G401.6 (cell line): Measurements from ENCODE around the gene SLC2A13.
"Not testable (repeated sequence)": the region's sequence is repeated elsewhere in the genome, so short reads cannot be mapped to it uniquely, and the experiment has no call there.

Experiments
- FAIRE-seq: peaks from 2 replicates; lab custom pipeline; 2012; peaks lifted over from hg19 to GRCh38; lab: Jason Lieb, UNC

Gene SLC2A13

GRCh38 chr12:39866135-39866534, 239.7 kb downstream of the SLC2A13 start:
- FAIRE-seq: no peak

GRCh38 chr12:39860695-39861094, 245.2 kb downstream of the SLC2A13 start:
- no peak for FAIRE-seq

DNA sequence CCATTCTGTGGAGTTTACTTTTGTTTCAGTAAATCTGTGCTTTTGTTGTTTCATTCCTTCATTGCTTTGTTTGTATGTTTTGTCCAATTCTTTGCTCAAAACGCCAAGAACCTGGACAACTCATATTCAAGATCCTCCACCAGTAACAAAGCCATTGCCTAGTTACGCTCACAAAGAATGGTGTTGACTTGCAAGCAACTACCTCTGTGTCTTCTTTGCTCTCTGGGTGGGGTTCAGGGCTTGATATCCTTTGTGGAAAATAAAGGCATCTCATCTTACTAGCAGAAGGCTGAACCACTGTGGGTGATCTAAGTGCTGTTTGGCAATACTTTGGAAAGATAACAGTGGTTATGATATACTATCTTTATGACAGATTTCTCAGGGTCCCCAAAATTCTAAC, 252.9 kb downstream of the SLC2A13 start:
- no peak for FAIRE-seq

- no peak for FAIRE-seq
Observed at GRCh38 chr12:39852346-39852745, 253.5 kb downstream of the SLC2A13 start.

- not testable (repeated sequence) for FAIRE-seq
Observed at GRCh38 chr12:39848218-39848617, 257.7 kb downstream of the SLC2A13 start.

DNA sequence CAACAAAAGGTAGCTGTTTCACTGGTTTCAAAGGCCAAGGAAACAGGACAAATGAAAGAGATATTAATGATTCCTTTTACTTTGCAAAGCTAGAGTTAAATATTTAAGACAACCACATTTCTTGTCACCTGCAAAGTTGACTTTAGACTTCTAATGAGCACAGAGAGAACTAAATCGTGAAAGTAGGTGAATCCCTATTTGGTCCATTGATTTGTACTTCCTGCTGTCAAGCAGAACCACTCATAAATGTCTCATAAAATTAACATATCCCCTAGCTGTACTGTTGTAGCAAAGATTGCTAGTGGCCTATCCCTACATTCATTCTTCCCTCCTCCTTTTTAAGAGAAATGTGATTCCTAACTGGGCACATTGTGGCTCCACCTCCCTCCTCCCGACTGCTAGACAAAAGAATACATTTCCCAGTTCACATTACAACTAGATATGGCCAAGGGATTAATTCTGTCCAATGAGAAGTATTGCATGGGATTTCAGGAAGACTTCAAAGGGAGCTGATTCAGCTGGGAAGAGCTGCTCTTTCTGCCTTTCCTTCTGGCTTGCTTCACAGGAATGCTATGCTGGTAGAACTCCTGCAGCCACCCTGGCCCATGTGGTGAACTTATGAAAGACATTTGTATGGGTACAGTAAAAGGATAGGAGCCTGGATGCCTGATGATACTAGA, 258.8 kb downstream of the SLC2A13 start:
- no peak for FAIRE-seq

DNA sequence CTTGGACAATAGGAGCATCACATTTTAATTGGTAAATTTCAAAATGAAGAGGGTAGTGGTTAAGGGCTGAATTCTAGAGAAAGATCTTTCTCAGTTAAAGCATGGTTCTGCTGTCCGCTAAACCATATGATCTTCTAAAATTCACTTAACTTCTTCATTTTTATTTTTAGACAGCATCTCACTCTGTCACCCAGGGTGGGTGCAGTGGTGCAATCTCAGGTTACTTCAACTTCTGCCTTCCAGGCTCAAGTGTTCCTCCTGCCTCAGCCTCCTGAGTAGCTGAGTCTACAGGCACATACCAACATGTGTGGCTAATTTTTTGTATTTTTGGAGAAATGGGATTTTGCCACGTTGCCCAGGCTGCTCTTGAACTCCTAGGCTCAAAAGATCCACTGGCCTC, 259.6 kb downstream of the SLC2A13 start:
- no peak for FAIRE-seq

- no peak for FAIRE-seq
Observed at GRCh38 chr12:39840422-39840821, 265.5 kb downstream of the SLC2A13 start.

DNA sequence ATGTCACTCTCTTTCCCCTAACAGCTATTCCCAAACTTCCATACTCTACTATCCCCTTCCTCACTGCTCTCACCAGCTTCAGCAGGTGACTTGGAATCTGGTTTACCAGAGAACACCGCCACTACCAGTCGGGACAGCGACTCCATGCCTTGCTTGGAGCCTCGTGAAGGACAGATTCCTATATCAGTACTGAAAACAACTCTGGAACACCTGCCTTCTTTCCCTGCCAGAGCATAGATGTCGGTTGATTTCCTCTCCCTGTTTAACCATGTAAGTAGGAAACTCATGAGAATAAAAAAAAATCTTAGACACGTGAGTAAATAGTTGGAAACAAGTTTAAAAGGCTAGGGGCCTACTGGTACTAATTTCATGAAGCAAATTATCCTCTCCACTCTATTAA, 266.8 kb downstream of the SLC2A13 start:
- no peak for FAIRE-seq

DNA sequence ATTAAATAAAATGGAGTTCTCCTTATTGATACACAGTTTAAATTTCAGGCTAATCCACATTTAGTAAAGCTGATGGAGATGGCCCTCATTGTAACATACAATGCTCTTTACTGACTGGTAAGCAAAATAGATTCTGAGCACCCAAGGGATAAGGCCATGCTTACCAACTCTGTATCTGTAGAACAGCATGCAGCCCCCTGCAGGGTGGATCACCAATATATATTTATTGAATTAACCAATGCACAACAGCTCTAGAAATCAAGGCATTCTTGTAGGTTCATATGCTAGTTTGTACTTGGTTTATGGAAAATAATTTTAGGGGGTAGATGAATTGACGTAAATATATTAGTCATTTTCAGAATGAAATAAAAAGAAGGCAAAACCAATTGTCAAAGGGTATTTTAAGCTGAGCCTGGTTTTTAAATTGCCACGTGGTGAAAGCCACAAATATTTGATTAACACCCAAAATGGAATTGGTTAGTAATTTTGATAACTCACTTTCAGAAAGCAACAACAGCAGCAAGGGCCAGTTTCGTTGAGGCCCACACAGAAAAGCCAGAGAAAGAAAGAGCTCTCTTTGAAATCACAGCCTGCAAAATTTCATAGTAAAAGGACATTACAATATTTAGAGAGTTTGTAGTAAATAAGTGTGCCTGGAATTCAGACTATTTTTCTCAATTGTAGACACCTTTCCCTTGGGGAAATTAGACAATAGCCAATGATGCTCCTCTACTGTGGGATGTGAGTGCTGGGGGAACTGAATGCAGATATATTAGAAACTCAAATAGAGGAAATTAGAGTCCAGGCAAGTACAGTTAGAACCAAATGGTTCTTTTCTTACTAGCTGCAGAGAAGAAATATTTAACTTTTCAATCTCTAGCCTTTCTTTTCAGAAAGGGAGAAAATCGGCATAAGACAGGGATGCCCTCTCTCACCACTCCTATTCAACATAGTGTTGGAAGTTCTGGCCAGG, 270.1 kb downstream of the SLC2A13 start:
- no peak for FAIRE-seq

GRCh38 chr12:39831587-39832315, 274.1 kb downstream of the SLC2A13 start:
- FAIRE-seq: no peak

DNA sequence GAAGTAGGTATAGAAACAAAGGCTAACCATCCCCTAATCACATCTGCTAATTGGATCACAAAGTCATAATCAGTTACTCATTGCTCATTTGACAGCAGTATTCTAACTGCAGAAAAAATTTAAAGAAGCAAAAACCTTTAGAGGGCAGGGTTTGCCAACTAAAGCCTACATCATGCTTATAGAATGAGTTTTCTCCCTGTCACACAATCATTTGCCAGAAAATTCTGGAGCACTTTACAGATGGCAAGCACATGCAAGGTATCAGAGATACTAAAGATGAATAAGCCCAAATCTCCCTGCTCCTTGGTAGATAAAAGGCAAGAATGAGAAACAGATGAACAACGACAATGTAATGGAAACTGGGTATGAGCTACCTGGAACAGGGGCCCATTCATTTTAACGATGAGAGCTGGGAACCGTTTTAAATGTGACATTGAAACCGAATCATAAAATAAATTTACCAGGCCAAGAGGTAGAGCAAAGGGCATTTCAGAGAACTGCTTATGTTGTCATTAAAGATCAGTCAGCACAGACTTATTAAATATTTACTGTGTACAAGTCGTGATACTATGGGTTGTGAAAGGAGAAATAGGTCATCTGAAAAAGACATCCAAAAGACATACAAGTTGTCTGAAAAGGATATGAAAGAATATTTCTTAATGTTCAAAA, 274.9 kb downstream of the SLC2A13 start:
- no peak for FAIRE-seq

DNA sequence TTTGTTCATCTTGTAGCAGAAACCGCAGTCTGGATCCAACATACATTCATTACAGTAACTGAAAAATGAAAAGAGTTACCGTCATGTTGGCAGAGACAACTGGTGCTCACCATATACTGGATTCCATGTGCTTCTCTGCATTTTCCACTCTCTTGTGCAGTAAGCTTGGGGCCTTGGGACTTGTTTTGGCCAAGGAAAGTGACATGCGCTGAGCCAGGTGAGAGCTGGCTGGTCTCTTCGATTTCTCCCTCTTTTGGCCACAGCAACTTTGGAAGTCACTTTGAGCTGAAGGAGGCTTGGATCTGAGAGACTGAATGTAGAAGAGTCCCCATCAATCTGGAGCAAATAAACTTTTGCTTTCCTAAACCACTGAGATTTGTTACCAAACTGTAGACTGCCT, 275.7 kb downstream of the SLC2A13 start:
- no peak for FAIRE-seq

DNA sequence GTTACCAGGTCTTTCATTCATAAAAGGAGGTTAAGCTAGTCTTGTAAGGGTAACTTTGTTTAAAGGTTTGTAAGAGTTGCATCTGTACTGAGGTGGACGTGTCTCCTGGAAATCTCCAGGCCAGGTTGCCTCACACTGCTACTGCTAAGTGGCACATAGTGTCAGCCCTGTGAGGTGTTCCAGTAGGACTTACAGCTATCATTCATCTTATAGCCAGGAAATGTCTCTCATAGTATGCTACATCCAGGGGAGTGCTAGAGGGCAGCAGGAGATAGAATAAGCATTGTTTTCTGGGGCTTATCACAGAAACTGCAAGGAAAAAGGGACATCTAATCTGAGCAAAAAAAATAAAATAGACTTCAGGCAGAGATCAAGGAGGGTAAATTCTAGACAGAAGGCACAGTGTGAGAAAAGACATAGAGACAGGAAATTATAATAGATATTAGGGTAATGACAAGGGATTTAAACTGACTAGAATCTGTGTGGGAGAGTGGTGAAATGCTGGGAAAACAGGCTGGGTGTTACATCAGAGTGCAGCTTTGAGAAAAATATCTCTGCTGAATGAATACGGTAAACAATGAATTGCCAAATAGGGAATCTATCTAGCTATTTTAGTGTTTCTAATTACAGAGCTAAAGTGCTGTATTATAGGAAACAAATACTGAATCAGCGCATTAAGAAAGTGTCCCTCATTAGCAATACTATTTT, 281.2 kb downstream of the SLC2A13 start:
- FAIRE-seq: no peak

GRCh38 chr12:39816671-39817185, 289.2 kb downstream of the SLC2A13 start:
- no peak for FAIRE-seq

DNA sequence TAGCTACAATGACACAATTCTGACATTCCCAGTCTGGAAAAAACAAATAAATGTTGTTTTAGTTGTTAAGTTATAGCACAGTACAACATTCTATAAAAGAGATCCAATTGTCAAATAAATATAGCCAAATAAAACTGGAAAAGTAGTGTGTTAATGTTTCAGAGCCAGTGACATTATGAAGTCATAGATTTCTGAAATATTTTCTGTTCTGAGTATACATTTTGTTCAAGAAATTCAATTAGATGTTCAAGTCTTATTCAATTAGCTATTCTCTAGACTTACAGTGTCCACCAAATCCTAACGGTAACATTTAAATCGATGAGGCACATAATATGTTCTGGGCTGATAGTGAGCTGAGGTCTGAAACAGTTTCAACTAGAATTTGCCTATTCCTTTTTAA, 290.1 kb downstream of the SLC2A13 start:
- FAIRE-seq: no peak

DNA sequence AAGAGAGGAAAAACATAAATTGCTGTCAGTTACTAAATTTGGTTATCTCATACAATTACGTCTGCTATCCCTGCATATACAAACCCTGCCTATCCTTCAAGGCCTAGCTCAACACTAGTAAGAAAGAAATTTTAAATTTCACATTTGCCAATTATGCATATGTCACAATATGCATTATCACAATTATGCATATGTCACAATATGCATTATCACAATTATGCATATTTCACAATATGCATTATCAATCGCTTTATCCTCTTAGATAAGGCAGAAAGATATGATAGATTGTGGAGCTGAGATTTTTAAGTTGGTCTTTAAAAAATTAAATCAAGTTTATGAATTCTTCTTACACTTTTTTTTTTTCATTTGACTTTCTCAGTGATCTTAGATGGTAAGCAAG, 291.3 kb downstream of the SLC2A13 start:
- FAIRE-seq: no peak

GRCh38 chr12:39813776-39814175, 292.1 kb downstream of the SLC2A13 start:
- no peak for FAIRE-seq

DNA sequence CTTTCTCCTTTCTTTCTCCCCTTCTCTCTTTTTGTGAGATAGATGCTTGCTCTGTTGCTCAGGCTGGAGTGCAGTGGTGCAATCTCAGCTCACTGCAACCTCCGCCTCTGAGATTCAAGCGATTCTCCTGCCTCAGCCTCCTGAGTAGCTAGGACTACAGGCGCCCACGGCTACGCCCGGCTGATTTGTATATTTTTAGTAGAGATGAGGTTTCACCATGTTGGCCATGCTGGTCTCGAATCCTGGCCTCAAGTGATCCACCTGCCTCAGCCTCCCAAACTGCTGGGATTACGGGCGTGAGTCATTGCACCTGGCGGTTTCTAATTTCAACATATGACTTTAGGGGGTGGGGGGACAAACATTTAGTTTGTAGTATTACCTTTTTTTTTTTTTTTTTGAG, 293.4 kb downstream of the SLC2A13 start:
- not testable (repeated sequence) for FAIRE-seq

DNA sequence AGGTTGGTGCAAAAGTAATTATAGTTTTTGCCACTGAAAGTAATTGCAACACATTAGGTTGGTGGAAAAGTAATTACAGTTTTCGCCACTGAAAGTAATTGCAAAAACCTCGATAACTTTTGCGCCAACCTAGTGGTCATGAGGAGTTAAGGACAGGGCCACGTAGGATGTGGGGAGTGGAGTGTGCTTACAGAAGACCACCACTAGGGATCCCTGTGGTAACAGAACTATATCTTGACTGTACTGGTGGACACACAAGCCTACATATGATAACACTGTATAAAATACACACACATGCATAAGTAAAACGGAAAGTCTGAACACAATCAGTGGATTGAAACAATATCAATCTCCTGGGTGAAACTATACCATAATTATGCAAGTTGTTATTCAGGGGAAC, 298.8 kb downstream of the SLC2A13 start:
- FAIRE-seq: no peak

DNA sequence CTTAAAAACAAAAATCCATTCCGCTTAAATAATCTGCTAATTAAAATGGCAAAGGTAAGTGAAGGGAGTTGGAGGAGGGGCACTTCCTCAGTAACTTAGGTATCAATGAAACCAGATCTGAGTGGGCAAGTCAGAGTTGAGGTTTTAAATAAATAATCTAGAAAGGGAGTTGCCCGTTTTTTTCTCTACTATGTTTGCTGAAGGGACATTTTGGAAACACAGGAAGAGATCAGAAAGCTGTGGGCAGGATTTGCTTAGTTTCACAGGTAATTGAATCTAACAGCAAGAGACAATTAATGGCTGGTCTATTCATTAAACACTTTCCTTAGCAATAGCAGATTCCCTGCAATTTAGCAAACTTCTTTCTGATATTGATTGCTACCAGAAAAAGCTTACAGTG, 300.2 kb downstream of the SLC2A13 start:
- no peak for FAIRE-seq
